ENCODE measurements around the gene BRD1. TPM values are rescaled to one million over a fixed set of nuclear protein-coding genes. Genes with fewer than 3 reads are reported as not detected.

Gene BRD1
- total RNA-seq, 4 donors from 2014 or later = 17.9 to 47.4 (median 37.9) TPM

DNA sequence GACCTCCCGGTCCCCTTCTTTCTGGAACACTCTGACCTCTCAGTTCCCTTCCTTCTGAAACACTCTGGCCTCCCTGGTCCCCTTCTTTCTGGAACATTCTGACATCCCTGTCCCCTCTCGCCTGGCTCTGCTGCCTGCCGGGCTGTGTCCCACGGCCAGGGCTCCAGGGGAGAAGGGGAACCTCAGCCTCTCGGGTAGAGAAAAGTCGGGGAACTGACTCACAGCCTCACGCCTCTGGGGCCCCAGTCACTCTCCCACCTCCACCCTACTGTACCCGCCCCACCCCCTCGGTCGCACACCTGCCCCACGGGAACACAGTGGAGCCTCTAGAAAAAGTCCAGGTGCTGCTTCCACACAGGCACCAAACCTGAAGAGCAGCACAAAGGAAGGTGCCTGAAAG lies 93.3 kb downstream of the BRD1 start:
- DNase-seq = no peak
- no peaks in the 10 kb centered on the region for H3K36me3 ChIP-seq
- H3K27me3 ChIP-seq = no peaks in the 10 kb centered on the region
- intact Hi-C loops (cut with DNase I; ENCODE audit: low total_unique reads) = no loop called here
- H3K27ac ChIP-seq = no peak overlapping the region
- no peaks in the 10 kb centered on the region for H3K4me1 ChIP-seq
- TF ChIP-seq, protein P1, sequence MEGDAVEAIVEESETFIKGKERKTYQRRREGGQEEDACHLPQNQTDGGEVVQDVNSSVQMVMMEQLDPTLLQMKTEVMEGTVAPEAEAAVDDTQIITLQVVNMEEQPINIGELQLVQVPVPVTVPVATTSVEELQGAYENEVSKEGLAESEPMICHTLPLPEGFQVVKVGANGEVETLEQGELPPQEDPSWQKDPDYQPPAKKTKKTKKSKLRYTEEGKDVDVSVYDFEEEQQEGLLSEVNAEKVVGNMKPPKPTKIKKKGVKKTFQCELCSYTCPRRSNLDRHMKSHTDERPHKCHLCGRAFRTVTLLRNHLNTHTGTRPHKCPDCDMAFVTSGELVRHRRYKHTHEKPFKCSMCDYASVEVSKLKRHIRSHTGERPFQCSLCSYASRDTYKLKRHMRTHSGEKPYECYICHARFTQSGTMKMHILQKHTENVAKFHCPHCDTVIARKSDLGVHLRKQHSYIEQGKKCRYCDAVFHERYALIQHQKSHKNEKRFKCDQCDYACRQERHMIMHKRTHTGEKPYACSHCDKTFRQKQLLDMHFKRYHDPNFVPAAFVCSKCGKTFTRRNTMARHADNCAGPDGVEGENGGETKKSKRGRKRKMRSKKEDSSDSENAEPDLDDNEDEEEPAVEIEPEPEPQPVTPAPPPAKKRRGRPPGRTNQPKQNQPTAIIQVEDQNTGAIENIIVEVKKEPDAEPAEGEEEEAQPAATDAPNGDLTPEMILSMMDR (IDR thresholded peaks at IDR 0.05) = no peak
- no peaks in the 10 kb centered on the region for H3K9me3 ChIP-seq
- H3K4me3 ChIP-seq = no peak overlapping the region

DNA sequence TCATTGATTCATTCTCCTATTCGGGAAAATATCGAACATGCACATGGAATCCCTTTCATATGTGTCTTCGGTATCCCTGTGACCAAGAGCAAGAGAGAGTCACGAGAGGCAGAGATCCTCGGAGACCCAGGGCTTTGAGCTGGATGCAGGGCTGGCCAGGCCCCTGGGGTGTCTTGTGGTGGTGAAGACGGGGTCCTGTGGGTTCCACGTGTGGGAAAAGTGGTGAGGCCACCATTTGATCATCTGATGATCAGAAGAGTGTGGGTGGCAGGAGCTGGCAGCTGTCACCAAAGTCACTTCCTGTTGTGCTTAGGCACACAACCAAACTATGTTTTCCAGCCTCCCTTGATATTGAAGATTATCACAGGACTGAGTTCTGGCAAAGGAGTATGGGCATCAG lies 94.0 kb downstream of the BRD1 start:
- intact Hi-C loops (cut with DNase I; ENCODE audit: low total_unique reads) = no loop called here
- H3K9me3 ChIP-seq = no peaks in the 10 kb centered on the region
- TF ChIP-seq POLR2A (IDR thresholded peaks at IDR 0.05) = no peak
- TF ChIP-seq, protein P1 (IDR thresholded peaks at IDR 0.05) = no peak

DNA sequence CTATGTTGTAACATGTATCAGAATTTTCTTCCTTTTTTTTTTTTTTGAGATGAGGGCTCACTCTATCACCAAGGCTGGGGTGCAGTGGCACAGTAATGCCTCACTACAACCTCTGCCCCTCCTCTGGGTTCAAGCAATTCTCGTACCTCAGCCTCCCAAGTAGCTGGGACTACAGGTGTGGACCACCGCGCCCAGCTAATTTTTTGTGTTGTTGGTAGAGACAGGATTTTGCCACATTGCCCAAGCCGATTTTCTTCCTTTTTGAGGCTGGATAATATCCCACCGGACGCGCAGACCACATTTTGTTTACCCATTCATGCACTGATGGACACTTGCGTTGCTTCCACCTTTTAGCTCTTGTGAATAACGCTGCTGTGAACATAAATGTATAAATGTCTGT lies 97.0 kb downstream of the BRD1 start:
- no peaks in the 10 kb centered on the region for H3K27me3 ChIP-seq

More for the DNA sequence above, 94.0 kb downstream of the BRD1 start:
- DNase-seq = no peak
- Histone ChIP-seq H3K27ac (no peak overlapping the region), H3K27me3 (no peaks in the 10 kb centered on the region), H3K4me1 (no peaks in the 10 kb centered on the region), H3K36me3 (no peaks in the 10 kb centered on the region), H3K4me3 (no peak overlapping the region)

DNA sequence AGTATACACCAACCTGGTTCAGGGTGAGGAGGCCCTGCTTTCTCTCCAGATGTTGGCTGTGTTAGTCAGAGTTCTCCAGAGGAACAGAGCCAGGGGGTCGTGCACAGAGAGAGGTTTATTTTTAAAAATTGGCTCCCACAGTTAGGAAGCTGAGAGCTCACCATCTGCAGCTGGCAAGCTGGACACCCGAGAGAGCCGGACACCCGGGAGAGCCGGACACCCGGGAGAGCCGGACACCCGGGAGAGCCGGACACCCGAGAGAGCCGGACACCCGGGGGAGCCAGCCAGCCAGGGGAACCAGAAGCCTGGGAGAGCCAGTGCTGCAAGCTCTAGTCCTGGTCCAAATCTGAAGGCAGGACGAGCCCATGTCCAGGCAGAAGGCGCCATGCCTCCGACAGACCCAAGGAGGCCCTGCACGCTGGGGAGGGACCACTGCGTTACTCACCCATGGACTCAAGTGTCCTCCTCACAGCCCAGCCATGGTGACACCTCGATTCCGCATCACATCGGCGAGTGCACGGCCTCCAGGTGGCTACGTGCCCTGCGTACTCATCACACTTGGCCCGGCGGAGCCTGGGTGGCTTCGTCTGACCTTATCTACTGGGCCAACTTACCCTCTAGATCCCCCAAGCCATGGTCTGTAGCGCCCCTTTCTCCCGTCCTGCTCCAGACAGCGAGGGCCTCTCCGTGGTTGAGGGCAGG lies 99.0 kb downstream of the BRD1 start:
- Histone ChIP-seq H3K9me3 (no peaks in the 10 kb centered on the region), H3K4me1 (no peaks in the 10 kb centered on the region), H3K27me3 (no peaks in the 10 kb centered on the region), H3K27ac (no peak overlapping the region), H3K4me3 (no peak overlapping the region), H3K36me3 (no peaks in the 10 kb centered on the region)
- DNase-seq = no peak
- intact Hi-C loops (cut with DNase I; ENCODE audit: low total_unique reads) = no loop called here
- TF ChIP-seq, protein P1 (IDR thresholded peaks at IDR 0.05) = no peak
- no peak for TF ChIP-seq POLR2A (IDR thresholded peaks at IDR 0.05)

More for the DNA sequence above, 97.0 kb downstream of the BRD1 start:
- no peak overlapping the region for H3K27ac ChIP-seq
- H3K9me3 ChIP-seq = no peaks in the 10 kb centered on the region
- H3K4me3 ChIP-seq = no peak overlapping the region
- TF ChIP-seq, protein P1 (IDR thresholded peaks at IDR 0.05) = no peak
- no peak for TF ChIP-seq POLR2A (IDR thresholded peaks at IDR 0.05)
- intact Hi-C loops (cut with DNase I; ENCODE audit: low total_unique reads) = no loop called here
- H3K36me3 ChIP-seq = no peaks in the 10 kb centered on the region
- no peak for DNase-seq
- no peaks in the 10 kb centered on the region for H3K4me1 ChIP-seq

DNA sequence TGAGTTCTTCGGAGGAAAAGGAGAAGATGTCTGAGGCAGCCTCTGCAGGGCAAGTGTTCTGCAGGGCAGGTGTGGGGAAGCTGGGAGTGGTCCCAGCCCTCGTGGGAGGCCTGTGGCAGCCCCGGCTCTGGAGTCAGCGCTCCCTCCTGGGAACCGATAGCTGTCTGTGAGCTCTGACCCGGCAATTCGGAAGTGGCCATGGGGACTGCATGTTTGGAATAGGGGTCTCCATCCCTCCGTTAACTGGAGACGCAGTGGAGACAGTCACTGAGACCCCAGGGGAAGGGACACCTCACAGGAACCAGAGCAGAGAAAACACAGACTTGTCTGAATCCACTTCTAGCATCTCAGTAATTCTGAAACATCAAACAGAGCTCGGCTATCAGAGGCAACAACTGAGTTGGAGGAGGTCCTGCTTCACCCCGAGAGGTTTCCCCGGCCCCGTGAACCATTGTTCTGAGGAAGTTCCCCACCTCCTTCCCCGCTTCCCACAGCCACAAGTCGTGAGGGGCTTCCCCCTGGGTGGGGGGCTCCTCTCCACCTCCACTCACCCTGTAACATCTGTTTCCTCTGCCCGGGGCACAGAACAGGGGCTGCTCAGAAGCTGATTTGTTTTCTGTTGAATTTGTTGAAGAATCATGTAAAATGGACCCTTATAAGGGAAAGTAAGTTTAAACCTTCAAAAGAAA lies 99.6 kb downstream of the BRD1 start:
- H3K4me1 ChIP-seq = no peaks in the 10 kb centered on the region
- no peaks in the 10 kb centered on the region for H3K27me3 ChIP-seq
- intact Hi-C loops (cut with DNase I; ENCODE audit: low total_unique reads) = no loop called here
- DNase-seq = no peak
- H3K27ac ChIP-seq = no peak overlapping the region
- H3K9me3 ChIP-seq = no peaks in the 10 kb centered on the region
- TF ChIP-seq, protein P1 (IDR thresholded peaks at IDR 0.05) = no peak
- no peak overlapping the region for H3K4me3 ChIP-seq
- H3K36me3 ChIP-seq = no peaks in the 10 kb centered on the region

All from uterus (tissue), 4 donors.